ENCODE measurements around the gene PTPRN2. TPM values are rescaled to one million over a fixed set of nuclear protein-coding genes. Genes with fewer than 3 reads are reported as not detected.

PTPRN2 gene
- total and polyA plus RNA-seq, 2 donors (not counting 1 experiment from before 2014, with no cell fraction given): 0.54 to 1.2 TPM

- Histone ChIP-seq H3K4me2 (ENCODE audit: extremely low read depth, insufficient read depth, low read length) (no peak overlapping the region), H3K36me3 (ENCODE audit: control insufficient read depth, insufficient read depth, low read length) (no peaks in the 10 kb centered on the region), H3K27me3 (ENCODE audit: control insufficient read depth, insufficient read depth, low read length) (no peaks in the 10 kb centered on the region), H4K20me1 (ENCODE audit: control insufficient read depth, extremely low read depth, insufficient read depth, low read length) (no peaks in the 10 kb centered on the region), H2AFZ (ENCODE audit: low read length) (no peak overlapping the region), H3K79me2 (ENCODE audit: control insufficient read depth, insufficient read depth, low read length) (no peaks in the 10 kb centered on the region), H3K27ac (ENCODE audit: insufficient read depth, low read length) (no peak overlapping the region), H3K9me3 (ENCODE audit: control insufficient read depth, insufficient read depth, low read depth, low read length) (no peaks in the 10 kb centered on the region), H3K9ac (ENCODE audit: insufficient read depth, low read length) (no peak overlapping the region), H3K4me3 (replicated peaks in 1 of 4; ENCODE audit: control extremely low read depth in 1 of 4, insufficient read depth in 1 of 4, low read depth in 3 of 4, low read length in 4 of 4) (no peak overlapping the region), H3K4me1 (ENCODE audit: control insufficient read depth, extremely low read depth, insufficient read depth, low read length) (no peaks in the 10 kb centered on the region)
- no peak for TF ChIP-seq CTCF (conservative IDR thresholded peaks at IDR 0.05 in 1 of 2, IDR thresholded peaks at IDR 0.05 in 1 of 2; ENCODE audit: low read depth in 1 of 2, low read length in 2 of 2)
- TF ChIP-seq EZH2 (IDR thresholded peaks at IDR 0.05; ENCODE audit: low read length, missing control alignments): no peak
- DNase-seq (ENCODE audit: low read depth in 2 of 2): no peak
These were observed 822.6 kb downstream of the PTPRN2 start for GRCh38 chr7:157764946-157765537.

- Histone ChIP-seq H3K36me3 (ENCODE audit: control insufficient read depth, insufficient read depth, low read length) (no peaks in the 10 kb centered on the region), H3K9me3 (ENCODE audit: control insufficient read depth, insufficient read depth, low read depth, low read length) (no peaks in the 10 kb centered on the region), H2AFZ (ENCODE audit: low read length) (no peak overlapping the region), H3K4me3 (replicated peaks in 1 of 4; ENCODE audit: control extremely low read depth in 1 of 4, insufficient read depth in 1 of 4, low read depth in 3 of 4, low read length in 4 of 4) (no peak overlapping the region), H4K20me1 (ENCODE audit: control insufficient read depth, extremely low read depth, insufficient read depth, low read length) (no peaks in the 10 kb centered on the region), H3K9ac (ENCODE audit: insufficient read depth, low read length) (no peak overlapping the region), H3K4me2 (ENCODE audit: extremely low read depth, insufficient read depth, low read length) (no peak overlapping the region), H3K4me1 (ENCODE audit: control insufficient read depth, extremely low read depth, insufficient read depth, low read length) (no peaks in the 10 kb centered on the region), H3K79me2 (ENCODE audit: control insufficient read depth, insufficient read depth, low read length) (no peaks in the 10 kb centered on the region), H3K27me3 (ENCODE audit: control insufficient read depth, insufficient read depth, low read length) (no peaks in the 10 kb centered on the region), H3K27ac (ENCODE audit: insufficient read depth, low read length) (no peak overlapping the region)
- DNase-seq (ENCODE audit: low read depth in 2 of 2): no peak
- TF ChIP-seq CTCF (conservative IDR thresholded peaks at IDR 0.05 in 1 of 2, IDR thresholded peaks at IDR 0.05 in 1 of 2; ENCODE audit: low read depth in 1 of 2, low read length in 2 of 2): no peak
- no peak for TF ChIP-seq EZH2 (IDR thresholded peaks at IDR 0.05; ENCODE audit: low read length, missing control alignments)
These were observed 823.4 kb downstream of the PTPRN2 start for GRCh38 chr7:157764193-157764592.

- Histone ChIP-seq H3K4me1 (ENCODE audit: control insufficient read depth, extremely low read depth, insufficient read depth, low read length) (no peaks in the 10 kb centered on the region), H3K27ac (ENCODE audit: insufficient read depth, low read length) (no peak overlapping the region)
These were observed 824.2 kb downstream of the PTPRN2 start for GRCh38 chr7:157763279-157764000.

More at GRCh38 chr7:157763279-157764000, 824.2 kb downstream of the PTPRN2 start:
- Histone ChIP-seq H4K20me1 (ENCODE audit: control insufficient read depth, extremely low read depth, insufficient read depth, low read length) (no peaks in the 10 kb centered on the region), H3K9ac (ENCODE audit: insufficient read depth, low read length) (no peak overlapping the region), H3K9me3 (ENCODE audit: control insufficient read depth, insufficient read depth, low read depth, low read length) (no peaks in the 10 kb centered on the region), H3K36me3 (ENCODE audit: control insufficient read depth, insufficient read depth, low read length) (no peaks in the 10 kb centered on the region), H3K4me2 (ENCODE audit: extremely low read depth, insufficient read depth, low read length) (no peak overlapping the region), H3K27me3 (ENCODE audit: control insufficient read depth, insufficient read depth, low read length) (no peaks in the 10 kb centered on the region), H3K4me3 (replicated peaks in 1 of 4; ENCODE audit: control extremely low read depth in 1 of 4, insufficient read depth in 1 of 4, low read depth in 3 of 4, low read length in 4 of 4) (no peak overlapping the region), H2AFZ (ENCODE audit: low read length) (no peak overlapping the region), H3K79me2 (ENCODE audit: control insufficient read depth, insufficient read depth, low read length) (no peaks in the 10 kb centered on the region)
- TF ChIP-seq CTCF (conservative IDR thresholded peaks at IDR 0.05 in 1 of 2, IDR thresholded peaks at IDR 0.05 in 1 of 2; ENCODE audit: low read depth in 1 of 2, low read length in 2 of 2) (no peak), EZH2 (IDR thresholded peaks at IDR 0.05; ENCODE audit: low read length, missing control alignments) (no peak)
- DNase-seq (ENCODE audit: low read depth in 2 of 2): no peak

Measured in fibroblast of lung (primary cell).